Keratinocyte (primary cell): ENCODE measurements around the gene GSTA5.
"Not testable (repeated sequence)": the region's sequence is repeated elsewhere in the genome, so short reads cannot be mapped to it uniquely, and the experiment has no call there.

Experiments used
- CTCF ChIP-seq, 3 experiments: IDR thresholded peaks in 1 of 3; conservative IDR thresholded peaks in 1 of 3; optimal IDR thresholded peaks in 1 of 3; 2 replicates in 2 of 3; 3 replicates in 1 of 3; pipeline versions ENCODE3 to v1.5.1; 2011; ENCODE audit warnings: low read length in 3 of 3, mild to moderate bottlenecking in 3 of 3, moderate library complexity in 2 of 3, control low read depth in 1 of 3, inconsistent platforms in 1 of 3; ENCODE audit not compliant: insufficient read depth in 2 of 3; ENCODE audit errors: extremely low read depth in 1 of 3
- EZH2 ChIP-seq: IDR thresholded peaks from one replicate; pipeline ENCODE4 v1.6.1; 2012; ENCODE audit warnings: inconsistent platforms, mild to moderate bottlenecking, low read length, moderate library complexity

- TF ChIP-seq EZH2; CTCF (optimal IDR thresholded peaks at IDR 0.05 in 1 of 3, IDR thresholded peaks at IDR 0.05 in 1 of 3, conservative IDR thresholded peaks at IDR 0.05 in 1 of 3; ENCODE audit: extremely low read depth in 1 of 3, insufficient read depth in 2 of 3, low read length in 3 of 3): not testable (repeated sequence)
Observed at GRCh38 chr6:52861151-52861550, 20.5 kb upstream of the GSTA5 start.
